ENCODE measurements around the gene SNRNP25.

GRCh38 chr16:94918-95265, 41.3 kb downstream of the SNRNP25 start:
- TF ChIP-seq SIN3A (IDR thresholded peaks at IDR 0.05; ENCODE audit: borderline replicate concordance, insufficient read depth, low read length) (no peak), FOXP2 (optimal IDR thresholded peaks at IDR 0.05; ENCODE audit: borderline replicate concordance, extremely low read depth, extremely low read length, insufficient read depth) (no peak)
